HG03575 (cell line): ENCODE data around the gene MAPT.
"Not testable (repeated sequence)": the region's sequence is repeated elsewhere in the genome, so short reads cannot be mapped to it uniquely, and the experiment has no call there.

ENCODE experiments used
- ATAC-seq: cut with Tn5 transposase; IDR thresholded peaks from one replicate; pipeline ENCODE4 v1.9.1; 2021; ENCODE audit not compliant: unreplicated experiment, insufficient number of reproducible peaks, low FRiP score; ENCODE audit errors: extremely low read depth

MAPT gene

DNA sequence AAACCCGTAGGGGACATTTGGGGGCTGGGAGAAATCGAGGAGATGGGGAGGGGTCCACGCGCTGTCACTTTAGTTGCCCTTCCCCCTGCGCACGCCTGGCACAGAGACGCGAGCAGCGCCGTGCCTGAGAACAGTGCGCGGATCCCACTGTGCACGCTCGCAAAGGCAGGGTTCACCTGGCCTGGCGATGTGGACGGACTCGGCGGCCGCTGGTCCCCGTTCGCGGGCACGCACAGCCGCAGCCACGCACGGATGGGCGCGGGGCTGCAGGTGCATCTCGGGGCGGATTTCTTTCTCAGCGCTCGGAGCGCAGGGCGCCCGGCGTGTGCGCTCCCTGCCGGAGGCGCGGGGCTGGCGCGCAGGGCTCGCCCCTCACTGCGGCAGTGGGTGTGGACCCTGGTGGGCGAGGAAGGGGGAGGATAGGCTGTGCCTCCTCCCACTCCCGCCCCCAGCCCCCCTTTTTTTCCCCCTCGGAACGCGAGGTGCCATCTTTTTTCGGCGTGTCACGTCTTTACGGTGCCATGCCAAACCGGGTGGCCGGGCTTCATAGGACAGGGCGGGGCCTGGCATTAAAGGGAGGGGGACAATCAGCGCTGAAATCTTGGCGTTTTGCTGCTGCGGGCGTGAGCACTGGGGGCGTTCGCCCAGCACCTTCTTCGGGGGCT is 1.1 kb downstream of the MAPT start:
- ATAC-seq, result no peak

DNA sequence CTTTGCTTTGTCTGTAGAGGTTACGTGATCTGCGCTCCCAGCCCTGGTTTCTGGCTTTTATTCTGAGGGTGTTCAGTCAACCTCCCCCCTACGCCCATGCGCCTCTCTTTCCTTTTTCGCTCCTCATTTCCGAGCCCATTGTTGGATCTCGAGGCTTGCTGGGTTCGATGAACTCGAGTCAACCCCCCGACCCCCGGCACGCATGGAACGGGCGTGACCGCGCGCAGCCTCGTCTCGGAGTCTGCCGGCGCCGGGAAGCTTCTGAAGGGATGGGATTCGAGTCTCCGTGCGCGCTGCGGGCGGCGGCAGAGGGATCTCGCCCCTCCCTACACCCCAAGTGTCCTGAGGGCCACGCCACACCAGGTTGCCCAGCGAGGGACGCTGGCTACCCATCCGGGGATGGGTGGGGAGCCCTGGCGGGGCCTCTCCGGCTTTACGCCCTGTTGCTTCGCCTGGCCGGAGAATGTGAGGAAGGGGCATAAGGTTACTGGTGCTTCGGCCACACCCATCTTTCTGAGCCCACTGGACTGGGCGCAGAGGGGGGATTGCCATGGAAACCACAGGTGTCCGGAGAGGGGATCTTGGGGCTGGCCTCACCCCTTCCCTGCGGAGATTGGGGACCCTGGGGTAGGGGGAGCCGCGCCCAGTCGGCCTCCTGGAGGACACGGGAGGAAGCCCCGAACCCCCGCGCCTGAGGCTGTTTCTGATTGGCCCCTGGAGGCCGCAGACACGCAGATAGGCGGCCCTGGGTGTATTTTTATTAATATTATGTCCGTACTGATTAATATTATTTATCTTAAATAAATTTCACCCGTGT is 1.8 kb downstream of the MAPT start:
- ATAC-seq, result no peak

DNA sequence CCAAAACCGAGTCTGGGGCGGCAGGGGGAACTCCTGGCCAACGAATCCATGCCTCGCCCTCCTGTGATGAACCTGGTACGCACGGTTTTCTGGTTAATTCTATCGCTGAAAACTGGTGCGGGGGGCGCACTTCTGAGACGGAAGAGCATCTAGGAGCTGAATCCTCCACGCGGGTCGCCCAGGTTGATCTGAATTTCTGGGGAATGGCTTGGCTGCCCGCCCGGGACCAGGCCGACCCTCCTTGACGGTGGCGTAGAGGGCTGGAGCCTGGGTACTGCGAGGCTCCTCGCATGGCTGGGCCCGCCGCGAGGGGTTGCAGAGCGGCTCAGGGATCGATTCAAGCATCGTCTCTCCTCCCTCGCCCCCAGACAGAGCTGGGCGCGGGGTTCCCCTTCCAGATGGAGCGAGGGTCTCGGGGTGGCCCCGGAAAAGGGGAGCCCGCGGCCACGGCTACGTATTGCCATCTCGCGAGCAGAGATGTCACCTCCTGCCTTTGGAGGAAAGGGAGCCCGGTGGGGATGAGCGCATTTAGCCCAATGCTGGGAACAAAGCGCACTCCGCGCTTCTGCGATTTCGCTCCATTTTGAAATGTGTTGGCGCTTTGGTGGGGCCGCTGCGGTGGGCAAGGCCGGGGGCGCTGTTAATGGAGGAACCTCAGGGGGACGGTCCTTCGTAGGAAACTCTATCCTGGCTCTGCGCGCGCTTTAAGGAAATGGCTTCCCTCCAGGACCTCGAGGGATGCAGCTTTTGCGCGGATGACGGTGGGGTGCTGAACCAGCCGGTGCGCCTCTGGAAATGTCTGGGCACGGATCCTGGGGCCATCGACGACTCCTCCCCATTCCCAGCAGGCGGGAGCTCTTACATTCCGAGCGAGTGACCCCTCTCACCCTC is 2.7 kb downstream of the MAPT start:
- ATAC-seq, result no peak

DNA sequence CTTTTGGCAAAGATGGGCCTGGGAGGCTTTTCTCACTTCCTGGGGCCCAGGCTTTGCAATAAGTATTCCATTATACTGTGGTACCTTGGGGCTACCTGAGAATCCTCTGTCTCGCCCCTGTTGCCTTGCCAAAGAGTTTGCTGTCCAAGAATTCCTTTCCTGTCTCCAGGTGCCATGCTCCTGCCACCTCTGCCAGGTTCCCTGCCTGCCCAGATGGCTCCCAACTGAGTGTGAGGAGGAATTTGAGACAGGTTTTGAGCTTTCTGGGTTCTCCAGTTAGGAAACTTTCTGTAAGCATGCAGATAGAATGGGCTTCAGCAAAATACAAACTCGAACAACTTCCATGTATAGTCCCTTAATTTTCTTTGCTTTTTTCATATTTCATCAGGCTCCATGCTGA is 5.8 kb downstream of the MAPT start:
- ATAC-seq, result no peak

DNA sequence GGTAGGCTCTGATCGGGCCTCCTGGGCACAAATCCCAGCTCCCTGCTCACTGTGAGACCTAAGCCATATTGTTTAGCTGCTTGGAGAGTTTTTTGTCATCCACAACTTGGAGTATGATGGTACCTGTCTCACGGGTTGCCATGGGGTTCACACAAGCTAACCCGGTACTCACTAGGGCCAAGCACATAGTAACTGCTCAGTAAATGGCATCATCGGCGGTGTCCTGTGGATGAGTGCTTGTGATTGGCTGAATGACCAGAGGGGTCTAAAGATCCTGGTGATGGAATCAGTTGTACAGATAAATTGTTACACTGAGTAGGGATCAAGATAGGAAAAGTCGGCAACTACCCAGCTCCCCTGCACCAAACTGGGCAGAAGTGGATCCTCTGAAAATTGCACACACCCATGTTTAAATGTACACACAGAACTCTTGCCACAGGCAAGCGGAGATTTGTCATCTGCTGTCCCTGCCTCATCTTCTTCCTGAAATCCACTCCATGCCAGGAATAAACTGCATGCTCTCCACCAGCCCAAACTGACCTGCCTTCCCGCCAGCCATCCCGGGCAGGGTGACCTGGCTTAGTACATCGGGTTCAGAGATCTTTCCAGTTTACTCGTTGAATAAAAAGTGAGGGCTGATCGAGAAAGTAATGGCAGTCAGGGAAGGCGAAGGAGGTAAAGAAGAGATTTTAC is 6.5 kb downstream of the MAPT start:
- ATAC-seq, result no peak

DNA sequence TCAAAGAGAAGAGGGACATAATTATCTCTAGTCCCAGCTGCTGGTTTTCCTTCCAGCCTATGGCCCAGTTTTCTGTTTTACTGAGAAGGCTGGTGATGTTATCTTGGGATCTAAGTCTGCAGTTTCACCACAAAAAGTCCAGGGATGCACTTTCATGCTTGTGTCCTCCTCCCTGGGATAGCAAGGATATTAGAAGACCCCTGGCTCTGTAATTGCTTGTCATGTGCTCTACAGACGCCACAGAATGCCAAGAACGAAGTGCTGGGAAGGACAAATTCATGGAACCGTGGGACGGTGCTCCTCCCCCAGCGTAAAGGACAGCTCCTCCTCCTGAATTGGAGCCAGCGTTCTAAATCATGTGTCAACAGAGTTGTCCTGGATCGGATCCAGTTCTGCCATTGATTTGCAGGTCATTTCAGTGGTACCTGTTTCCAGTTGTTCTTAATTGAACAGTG is 8.6 kb downstream of the MAPT start:
- no peak for ATAC-seq

DNA sequence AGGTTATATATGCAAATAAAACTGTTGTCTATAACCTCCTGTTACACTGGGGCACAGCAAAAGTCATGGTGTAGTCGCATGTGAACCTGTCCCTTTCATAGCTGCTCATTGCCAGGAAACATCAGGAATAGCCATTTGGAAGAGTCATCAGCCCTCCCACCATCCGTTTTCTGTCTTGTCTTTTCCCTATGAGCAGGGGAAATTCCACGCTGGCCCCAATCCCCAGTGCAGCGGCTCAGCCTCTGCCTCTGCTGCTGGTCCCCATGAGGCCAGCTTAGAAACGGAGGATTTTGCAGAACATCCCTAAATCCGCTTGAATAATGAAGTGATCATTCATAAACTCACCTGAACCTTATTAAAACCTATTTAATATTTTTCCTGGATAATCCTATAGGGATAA is 10.5 kb downstream of the MAPT start:
- ATAC-seq, result no peak

DNA sequence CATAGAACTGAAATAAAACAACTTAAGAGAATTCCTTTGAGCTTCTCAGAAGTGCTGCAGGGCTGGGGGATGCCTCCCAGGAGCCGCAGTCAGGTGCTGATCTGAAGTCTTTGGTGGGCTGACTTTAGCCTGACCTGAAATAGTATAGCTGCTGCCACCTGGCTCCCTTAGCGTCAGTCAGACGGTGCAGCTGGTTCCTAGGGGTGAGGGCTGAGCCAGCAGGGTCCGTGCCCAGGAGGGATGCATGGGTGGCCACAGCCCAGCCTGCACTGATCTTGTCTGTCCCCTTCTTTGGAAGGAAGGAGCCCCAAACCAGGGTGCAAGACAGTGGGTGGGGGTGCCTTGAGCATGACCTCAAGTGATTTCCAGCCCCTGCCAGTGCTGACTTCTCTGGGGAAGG is 11.5 kb downstream of the MAPT start:
- no peak for ATAC-seq

DNA sequence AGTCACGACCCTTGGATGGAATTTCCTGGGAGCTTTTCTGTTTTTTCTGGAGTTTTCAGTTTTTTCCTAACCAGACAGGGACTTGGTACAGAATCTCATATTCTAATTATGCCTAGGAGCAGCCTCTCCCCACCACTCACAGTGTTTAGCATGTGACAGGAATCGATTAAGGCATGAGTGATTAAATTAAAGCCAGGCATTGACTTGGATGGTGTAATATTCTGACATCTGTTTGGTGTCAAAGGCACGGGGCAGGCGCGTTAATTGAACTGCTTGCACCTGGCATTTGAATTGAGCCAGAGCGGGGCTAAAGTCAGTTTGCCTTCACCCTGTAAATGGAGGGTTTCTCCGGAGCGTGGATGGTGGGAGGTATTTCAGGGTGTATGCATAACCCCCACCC is 11.9 kb downstream of the MAPT start:
- no peak for ATAC-seq

DNA sequence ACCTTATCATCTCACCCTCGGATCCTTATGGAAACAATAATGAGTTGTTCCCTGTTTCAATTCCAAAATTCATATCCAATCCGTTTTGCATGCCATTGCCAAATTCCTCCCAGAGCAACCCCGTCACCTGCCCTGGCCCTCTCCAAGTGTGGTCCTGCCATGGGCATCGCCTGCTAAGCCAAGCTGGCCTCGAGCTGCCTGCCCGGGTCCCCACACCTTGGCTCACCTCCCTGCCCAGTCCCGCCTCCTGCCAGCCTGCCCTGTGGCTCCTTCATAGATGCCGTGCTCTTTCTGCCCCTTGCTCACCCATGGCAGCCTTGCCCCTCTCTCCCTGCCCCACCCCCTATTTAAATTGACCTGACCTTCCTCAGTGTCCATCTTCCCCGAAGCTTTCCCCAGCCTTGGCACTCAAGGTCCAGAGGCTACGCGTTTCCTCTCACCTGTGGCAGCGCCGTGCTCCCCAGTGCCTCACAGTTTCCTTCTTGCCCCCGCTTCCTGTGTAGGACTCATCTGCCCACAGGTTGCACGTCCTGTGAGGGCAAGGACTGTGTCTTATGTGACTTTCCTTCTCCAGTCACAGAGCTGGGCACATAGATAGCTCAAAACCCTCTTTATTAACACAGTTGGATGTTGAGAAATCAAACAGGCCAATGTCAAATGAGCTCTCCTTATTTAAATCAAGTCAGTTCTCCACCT is 12.7 kb downstream of the MAPT start:
- ATAC-seq, result no peak

DNA sequence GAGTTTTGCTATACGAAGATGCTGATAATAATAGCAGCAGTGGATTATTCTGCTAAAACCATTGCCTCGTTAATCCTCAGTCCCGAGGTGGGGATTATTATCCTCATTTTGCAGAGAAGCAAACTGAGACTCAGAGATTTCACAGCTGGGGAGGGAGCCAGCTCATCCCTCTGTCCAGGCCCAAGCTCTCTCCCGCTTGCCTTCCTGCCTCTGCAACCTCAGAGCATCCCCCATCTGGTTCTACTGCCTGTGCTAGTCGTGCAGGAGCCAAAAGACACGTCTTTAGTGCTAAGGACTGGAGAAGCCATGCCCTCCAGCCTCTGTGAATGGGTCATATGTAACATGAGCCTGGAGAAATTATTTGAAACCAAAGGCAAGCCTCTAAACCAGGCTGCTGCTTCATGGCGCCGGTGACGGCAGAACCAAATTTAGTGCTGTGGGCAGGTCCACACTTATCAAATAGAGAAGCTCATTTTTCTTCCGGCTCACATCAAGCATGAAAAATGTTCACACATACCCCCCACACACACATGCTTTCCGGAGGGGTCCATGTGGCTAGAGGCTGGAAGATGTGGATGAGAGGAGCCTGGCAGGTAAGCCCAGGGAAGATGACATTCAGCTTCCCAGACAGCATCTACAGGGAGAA is 13.5 kb downstream of the MAPT start:
- ATAC-seq, result no peak

DNA sequence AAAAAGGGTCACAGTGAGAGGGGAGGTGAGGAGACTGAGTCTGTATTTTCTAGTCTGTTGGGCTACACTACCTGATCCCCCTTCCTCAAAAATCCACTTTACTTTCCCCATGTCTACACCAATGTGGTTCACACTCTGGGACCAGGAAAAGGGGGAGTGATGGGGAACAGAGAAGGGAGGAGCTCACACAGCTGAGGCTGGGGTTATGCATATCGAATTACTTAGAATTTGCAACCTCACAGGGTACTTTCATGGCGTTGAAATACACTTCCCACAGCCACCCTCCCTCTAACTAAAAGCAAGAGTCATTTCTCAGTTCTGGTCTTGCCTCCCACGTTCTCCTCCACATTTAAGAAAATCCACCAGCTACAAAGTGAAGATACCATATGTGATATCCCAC is 14.1 kb downstream of the MAPT start:
- no peak for ATAC-seq

DNA sequence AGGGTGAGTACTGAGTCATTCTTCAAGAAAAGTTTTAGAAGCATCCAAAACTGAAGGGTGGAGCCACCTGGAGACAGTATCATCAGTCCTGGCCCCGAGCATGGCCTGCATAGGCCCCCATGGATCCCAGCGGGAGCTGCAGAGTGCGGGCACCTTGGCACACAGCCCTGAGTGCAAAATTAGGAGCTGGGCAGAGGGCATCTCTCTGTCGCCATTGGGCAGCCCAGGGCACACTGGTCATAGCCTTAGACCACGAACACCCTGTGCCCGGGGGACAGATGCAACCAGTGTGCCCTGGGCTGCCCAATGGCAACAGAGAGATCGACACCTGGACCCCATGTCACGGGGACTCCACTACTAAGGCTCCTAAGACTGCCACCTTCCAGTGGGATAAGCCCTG is 14.6 kb downstream of the MAPT start:
- no peak for ATAC-seq

DNA sequence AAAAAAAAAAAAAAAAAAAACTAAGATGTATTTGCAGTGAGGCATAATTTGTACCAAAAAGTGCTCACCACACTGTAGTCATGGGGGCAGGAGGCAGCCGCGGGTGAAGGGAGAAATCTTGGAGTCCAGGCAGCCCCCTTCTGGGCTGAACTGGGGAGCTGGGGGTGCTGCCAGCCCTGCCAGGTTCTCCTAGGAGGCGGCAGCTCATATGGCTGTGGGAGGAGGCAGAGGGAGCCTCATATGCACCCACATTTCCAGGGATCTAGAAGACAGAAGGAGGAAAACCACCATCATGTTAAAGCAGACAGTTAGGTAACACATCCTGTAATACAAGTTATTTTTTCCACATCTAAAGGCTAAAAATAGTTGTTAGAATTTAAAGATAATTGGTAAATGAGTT is 16.3 kb downstream of the MAPT start:
- ATAC-seq, result no peak

DNA sequence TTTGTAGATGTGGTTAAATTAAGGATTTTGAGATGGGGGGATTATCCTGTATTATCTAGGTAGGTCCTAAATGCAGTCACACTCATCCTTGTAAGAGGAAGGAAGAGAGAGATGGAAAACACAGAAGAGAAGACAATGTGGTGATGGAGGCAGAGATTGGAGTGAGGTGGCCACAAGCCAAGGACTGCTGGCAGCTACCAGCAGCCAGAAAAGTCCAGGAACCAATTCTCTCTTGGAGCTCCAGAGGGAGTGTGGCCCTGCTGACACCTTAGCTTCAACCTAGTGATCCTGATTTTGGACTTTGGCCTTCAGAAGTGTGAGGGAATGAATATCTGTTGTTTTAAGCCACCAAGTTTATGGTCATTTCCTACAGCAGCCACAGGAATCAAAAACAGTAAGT is 18.0 kb downstream of the MAPT start:
- no peak for ATAC-seq

DNA sequence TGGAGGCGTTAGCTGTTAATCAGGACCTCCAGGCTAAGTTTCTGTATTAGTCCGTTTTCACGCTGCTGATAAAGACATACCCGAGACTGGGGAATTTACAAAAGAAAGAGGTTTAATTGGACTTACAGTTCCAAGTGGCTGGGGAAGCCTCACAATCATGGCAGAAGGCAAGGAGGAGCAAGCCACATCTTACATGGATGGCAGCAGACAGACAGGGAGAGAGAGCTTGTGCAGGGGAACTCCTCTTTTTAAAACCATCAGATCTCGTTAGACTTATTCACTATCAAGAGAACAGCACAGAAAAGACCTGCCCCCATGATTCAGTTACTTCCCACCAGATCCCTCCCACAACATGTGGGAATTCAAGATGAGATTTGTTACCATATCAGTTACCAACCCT is 18.7 kb downstream of the MAPT start:
- ATAC-seq, result not testable (repeated sequence)

DNA sequence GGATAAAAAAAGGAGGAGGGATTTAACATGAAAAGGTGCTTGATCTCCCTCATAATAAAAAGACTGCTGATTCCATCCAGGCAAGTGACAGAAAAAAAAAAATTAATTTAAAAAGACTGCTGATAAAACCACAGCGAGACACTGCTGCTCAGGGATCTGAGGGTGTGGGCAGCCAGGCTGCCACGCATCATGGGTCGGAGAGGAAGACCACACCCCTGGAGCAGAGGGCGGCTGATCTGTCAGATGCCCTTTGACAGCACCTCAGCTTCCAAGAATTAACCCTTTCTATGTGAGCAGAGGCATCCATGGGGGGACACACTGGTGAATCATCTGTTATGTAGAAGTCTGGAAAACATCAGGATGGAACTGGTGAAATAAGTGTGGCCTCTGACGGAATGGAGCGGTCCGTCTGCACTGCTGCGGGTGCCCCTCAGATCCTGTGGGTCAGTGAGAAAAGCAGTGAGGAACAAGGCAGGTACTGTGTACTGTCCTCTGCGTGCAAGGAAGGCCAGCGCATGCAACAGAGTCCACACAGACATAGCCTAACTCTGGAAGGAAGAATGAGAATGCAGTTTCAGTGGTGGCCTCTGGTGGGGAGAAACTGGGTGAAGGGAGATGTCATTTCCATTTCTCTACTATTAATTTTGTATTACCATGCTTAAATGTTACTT is 19.8 kb downstream of the MAPT start:
- no peak for ATAC-seq

DNA sequence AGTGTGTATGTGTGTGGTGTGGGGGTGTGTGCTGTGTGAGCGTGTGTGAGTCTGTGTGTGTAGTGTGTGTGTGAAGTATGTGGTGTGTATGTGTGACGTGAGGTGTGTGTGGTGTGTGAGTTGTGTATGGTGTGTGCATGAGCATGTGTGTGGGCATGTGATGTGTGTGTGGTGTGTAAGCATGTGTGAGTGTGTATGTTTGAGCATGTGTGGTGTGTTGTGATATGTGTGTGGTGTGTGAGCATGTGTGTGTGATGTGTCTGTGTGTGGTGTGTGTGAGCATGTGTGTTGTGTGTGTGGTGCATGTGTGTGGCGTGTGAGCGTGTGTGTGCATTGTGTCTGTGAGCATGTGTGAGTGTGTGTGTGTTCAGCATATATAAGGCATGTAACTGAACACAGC is 20.9 kb downstream of the MAPT start:
- ATAC-seq, result no peak
